Activated CD4-positive, alpha-beta T cell treated with anti-CD3 and anti-CD28 coated beads, Interleukin-2, amount 10 ng/mL, durations not matched to agents 24 days and 14 days (primary cell): ENCODE measurements around the gene FTO. TPM values are rescaled to one million over a fixed set of nuclear protein-coding genes. Genes with fewer than 3 reads are reported as not detected.

Experiments
- DNase-seq: peaks from one replicate; pipeline ENCODE4 v3.0.0; 2022
- H3K27ac Mint-ChIP-seq: one replicate; pipeline ENCODE4 v1.8.0; 2022; ENCODE audit warnings: mild to moderate bottlenecking, mixed read lengths
- H3K27me3 Mint-ChIP-seq: one replicate; pipeline ENCODE4 v1.8.0; 2022; ENCODE audit warnings: mixed read lengths
- H3K36me3 Mint-ChIP-seq: one replicate; pipeline ENCODE4 v1.8.0; 2022; ENCODE audit warnings: low read depth, mild to moderate bottlenecking, mixed read lengths
- H3K4me1 Mint-ChIP-seq: one replicate; pipeline ENCODE4 v1.8.0; 2021; ENCODE audit warnings: mixed read lengths
- H3K4me3 Mint-ChIP-seq: one replicate; pipeline ENCODE4 v1.8.0; 2022; ENCODE audit warnings: mild to moderate bottlenecking, moderate library complexity, mixed read lengths
- H3K9me3 Mint-ChIP-seq: one replicate; pipeline ENCODE4 v1.8.0; 2021; ENCODE audit warnings: mixed read lengths
- intact Hi-C: fragments of 100-400 bp; cut with micrococcal nuclease; formaldehyde crosslinking; loops from one replicate; pipeline ENCODE4 v1.15.1; 2023
- total RNA-seq: library from RNA; stranded (reverse); gene quantifications from 2 replicates; pipeline ENCODE4 v1.2.3, GENCODE V29; 2022

FTO gene
- total RNA-seq, 1 donor from 2014 or later, result 60.8 TPM

- Mint-ChIP-seq H3K4me3 (peak overlapping the region; percentile 70), H3K36me3 (peaks cover 5% of the 10 kb centered on the region), H3K9me3 (peaks cover 9% of the 10 kb centered on the region), H3K4me1 (peaks cover 41% of the 10 kb centered on the region), H3K27ac (peak overlapping the region; percentile 58), H3K27me3 (no peaks in the 10 kb centered on the region)
- intact Hi-C loops, result loop anchor here (5.0 to 10.0 kb wide), 2 partner anchors 40 to 972 kb away; no protein-coding TSS in a partner anchor
- DNase-seq, result peak; percentile 68
Measured at GRCh38 chr16:53952215-53953208, 248.6 kb downstream of the FTO start.

GRCh38 chr16:53953336-53953735, 249.4 kb downstream of the FTO start:
- Mint-ChIP-seq H3K27me3 (no peaks in the 10 kb centered on the region), H3K4me1 (peaks cover 40% of the 10 kb centered on the region), H3K4me3 (no peak overlapping the region), H3K36me3 (peaks cover 5% of the 10 kb centered on the region), H3K9me3 (peaks cover 9% of the 10 kb centered on the region), H3K27ac (no peak overlapping the region)
- intact Hi-C loops, result loop anchor here (5.0 to 10.0 kb wide), 2 partner anchors 41 to 971 kb away; no protein-coding TSS in a partner anchor
- no peak for DNase-seq

- Mint-ChIP-seq H3K36me3 (peaks cover 5% of the 10 kb centered on the region), H3K9me3 (peaks cover 9% of the 10 kb centered on the region), H3K27ac (no peak overlapping the region), H3K27me3 (no peaks in the 10 kb centered on the region), H3K4me3 (no peak overlapping the region), H3K4me1 (peaks cover 29% of the 10 kb centered on the region)
- intact Hi-C loops, result loop anchor here (10.0 kb wide), 1 partner anchor 969 kb away; no protein-coding TSS in a partner anchor
- DNase-seq, result no peak
Measured at GRCh38 chr16:53955221-53955875, 251.4 kb downstream of the FTO start.

- intact Hi-C loops, result loop anchor here (10.0 kb wide), 1 partner anchor 966 kb away; no protein-coding TSS in a partner anchor
- Mint-ChIP-seq H3K4me1 (peaks cover 18% of the 10 kb centered on the region), H3K9me3 (peaks cover 9% of the 10 kb centered on the region), H3K4me3 (no peak overlapping the region), H3K36me3 (peaks cover 7% of the 10 kb centered on the region), H3K27ac (no peak overlapping the region), H3K27me3 (no peaks in the 10 kb centered on the region)
- no peak for DNase-seq
Measured at GRCh38 chr16:53958341-53958880, 254.5 kb downstream of the FTO start.

GRCh38 chr16:53960050-53960812, 256.3 kb downstream of the FTO start:
- H3K9me3 Mint-ChIP-seq, result peaks cover 3% of the 10 kb centered on the region
- H3K4me3 Mint-ChIP-seq, result no peak overlapping the region
- intact Hi-C loops, result no loop called here
- H3K27me3 Mint-ChIP-seq, result no peaks in the 10 kb centered on the region
- peaks cover 11% of the 10 kb centered on the region for H3K4me1 Mint-ChIP-seq
- no peak for DNase-seq
- H3K27ac Mint-ChIP-seq, result no peak overlapping the region
- H3K36me3 Mint-ChIP-seq, result peaks cover 6% of the 10 kb centered on the region

DNA sequence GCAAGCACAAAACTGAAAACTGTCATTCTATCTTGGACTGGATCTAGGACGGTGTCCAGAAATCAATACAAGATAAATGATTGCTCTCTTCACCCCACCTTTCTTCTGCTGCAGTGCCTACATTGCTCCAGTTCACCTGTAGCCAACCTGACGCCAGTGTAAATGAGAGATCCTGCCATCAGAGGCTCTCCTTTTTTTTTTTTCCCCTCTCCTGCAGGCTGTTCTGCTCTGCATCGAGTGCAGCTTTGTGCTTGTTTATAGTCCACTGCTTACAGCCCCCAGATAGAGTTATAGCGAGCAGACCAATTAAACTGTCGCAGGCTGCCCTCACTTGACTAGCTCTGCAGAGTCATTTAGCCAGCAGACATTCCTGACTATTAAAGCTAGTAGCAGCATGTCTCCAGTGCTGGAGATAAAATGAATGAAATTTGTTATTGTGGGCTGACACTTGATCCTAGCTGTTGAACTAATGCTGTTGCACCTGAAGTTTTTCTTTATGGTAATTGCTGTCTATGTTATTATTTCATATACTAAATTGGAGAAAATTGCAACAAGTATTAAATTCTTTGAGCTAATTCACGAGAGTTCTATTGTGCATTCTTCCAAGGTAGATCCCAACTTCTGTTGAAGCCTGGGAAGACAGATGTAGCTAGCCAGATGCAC, 257.1 kb downstream of the FTO start:
- Mint-ChIP-seq H3K9me3 (no peaks in the 10 kb centered on the region), H3K4me3 (no peak overlapping the region), H3K27ac (no peak overlapping the region), H3K4me1 (peaks cover 9% of the 10 kb centered on the region), H3K27me3 (no peaks in the 10 kb centered on the region), H3K36me3 (peaks cover 5% of the 10 kb centered on the region)
- intact Hi-C loops, result no loop called here
- DNase-seq, result no peak

GRCh38 chr16:53962041-53962440, 258.1 kb downstream of the FTO start:
- no peak for DNase-seq
- Mint-ChIP-seq H3K4me3 (no peak overlapping the region), H3K27me3 (no peaks in the 10 kb centered on the region)

GRCh38 chr16:53964145-53964790, 260.3 kb downstream of the FTO start:
- no peak overlapping the region for H3K27ac Mint-ChIP-seq
- intact Hi-C loops, result no loop called here
- no peaks in the 10 kb centered on the region for H3K9me3 Mint-ChIP-seq
- H3K4me1 Mint-ChIP-seq, result peaks cover 9% of the 10 kb centered on the region
- H3K27me3 Mint-ChIP-seq, result no peaks in the 10 kb centered on the region
- DNase-seq, result no peak
- H3K4me3 Mint-ChIP-seq, result no peak overlapping the region
- H3K36me3 Mint-ChIP-seq, result peaks cover 2% of the 10 kb centered on the region

More at GRCh38 chr16:53962041-53962440, 258.1 kb downstream of the FTO start:
- H3K27ac Mint-ChIP-seq, result no peak overlapping the region
- peaks cover 2% of the 10 kb centered on the region for H3K36me3 Mint-ChIP-seq
- intact Hi-C loops, result no loop called here
- no peaks in the 10 kb centered on the region for H3K9me3 Mint-ChIP-seq
- H3K4me1 Mint-ChIP-seq, result peaks cover 9% of the 10 kb centered on the region

DNA sequence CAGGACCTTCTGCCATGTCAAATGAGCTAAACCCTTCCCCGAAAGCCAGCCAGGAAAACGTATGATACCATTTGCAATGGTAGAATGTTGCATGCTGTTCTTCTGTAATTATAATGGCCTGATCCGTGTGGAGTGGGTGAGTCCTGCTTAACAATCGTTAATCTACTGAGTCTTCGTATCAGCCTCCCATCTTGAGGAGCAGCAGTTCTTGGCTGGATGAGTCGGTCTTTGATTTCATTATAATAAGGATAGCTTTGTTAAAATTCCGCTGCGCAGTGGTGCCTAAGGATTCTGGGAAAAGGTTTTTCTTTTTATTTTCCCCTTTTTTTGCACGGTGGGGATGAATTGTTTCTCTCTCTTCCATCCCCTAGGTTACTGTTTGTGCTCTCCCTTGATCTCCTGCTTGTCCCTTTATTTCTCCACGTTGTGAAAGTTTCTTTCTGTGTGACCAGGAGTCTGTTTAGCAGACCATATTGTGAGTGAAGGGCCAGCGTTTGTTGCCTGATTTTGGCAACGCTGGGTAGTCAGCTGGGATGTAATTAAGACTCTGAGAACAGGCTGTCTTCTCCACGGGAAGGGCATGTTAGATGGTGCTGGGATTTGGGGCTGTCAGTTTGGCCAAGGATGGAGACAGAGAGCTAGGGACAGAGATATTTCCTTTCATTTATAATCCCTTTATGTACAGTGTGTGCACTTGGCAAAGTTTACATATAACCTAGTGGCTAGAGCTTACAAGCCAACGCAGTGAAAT, 263.0 kb downstream of the FTO start:
- no peak for DNase-seq
- Mint-ChIP-seq H3K4me1 (peaks cover 3% of the 10 kb centered on the region), H3K36me3 (no peaks in the 10 kb centered on the region), H3K27ac (no peak overlapping the region), H3K4me3 (no peak overlapping the region), H3K27me3 (no peaks in the 10 kb centered on the region), H3K9me3 (no peaks in the 10 kb centered on the region)
- intact Hi-C loops, result no loop called here

- no peaks in the 10 kb centered on the region for H3K4me1 Mint-ChIP-seq
- no peak for DNase-seq
- no peaks in the 10 kb centered on the region for H3K27me3 Mint-ChIP-seq
- H3K4me3 Mint-ChIP-seq, result no peak overlapping the region
- no peak overlapping the region for H3K27ac Mint-ChIP-seq
- intact Hi-C loops, result no loop called here
- no peaks in the 10 kb centered on the region for H3K9me3 Mint-ChIP-seq
- H3K36me3 Mint-ChIP-seq, result no peaks in the 10 kb centered on the region
Measured at GRCh38 chr16:53967572-53967971, 263.6 kb downstream of the FTO start.

DNA sequence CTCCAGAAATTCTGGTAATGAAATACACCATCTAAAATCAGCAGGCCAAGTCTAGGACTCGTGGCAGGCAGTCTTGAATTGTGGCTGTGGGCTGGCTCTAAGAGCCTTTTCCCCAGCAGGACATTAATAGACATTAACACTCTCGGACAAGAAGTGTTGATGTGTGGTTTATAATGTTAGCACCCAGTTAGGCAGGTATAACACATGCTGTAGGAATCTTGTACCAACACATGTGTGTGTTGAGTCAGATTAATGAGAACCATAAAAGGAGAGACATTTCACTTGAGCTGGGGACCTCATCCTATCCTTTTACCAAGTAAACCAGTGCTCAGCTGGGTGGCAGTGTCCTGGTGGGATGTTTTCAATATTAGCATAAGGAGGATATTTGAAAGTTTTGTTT, 264.5 kb downstream of the FTO start:
- no peaks in the 10 kb centered on the region for H3K36me3 Mint-ChIP-seq
- intact Hi-C loops, result no loop called here
- no peaks in the 10 kb centered on the region for H3K9me3 Mint-ChIP-seq
- H3K4me1 Mint-ChIP-seq, result no peaks in the 10 kb centered on the region
- H3K4me3 Mint-ChIP-seq, result no peak overlapping the region
- no peak overlapping the region for H3K27ac Mint-ChIP-seq
- no peaks in the 10 kb centered on the region for H3K27me3 Mint-ChIP-seq
- no peak for DNase-seq

DNA sequence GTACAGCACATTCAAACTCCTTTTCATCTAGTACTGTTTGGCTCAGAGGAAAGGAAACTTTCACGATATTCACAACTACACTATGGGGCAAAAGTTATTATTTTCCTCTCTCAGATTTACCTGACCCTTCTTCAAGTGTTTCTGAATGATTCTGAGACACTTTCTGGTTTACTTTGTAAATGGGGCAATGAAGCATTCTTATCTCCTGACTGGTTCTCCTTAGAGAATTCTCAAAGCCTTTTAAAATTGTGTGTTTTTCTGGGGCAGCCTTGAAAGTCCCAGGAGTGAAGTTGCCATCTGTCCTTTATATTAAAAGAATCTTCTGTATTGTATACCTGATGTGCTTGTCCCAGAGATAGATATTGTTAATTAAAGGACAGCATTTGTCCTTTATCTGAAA, 264.9 kb downstream of the FTO start:
- no peaks in the 10 kb centered on the region for H3K27me3 Mint-ChIP-seq
- H3K27ac Mint-ChIP-seq, result no peak overlapping the region
- intact Hi-C loops, result no loop called here
- no peak for DNase-seq
- H3K36me3 Mint-ChIP-seq, result no peaks in the 10 kb centered on the region
- H3K4me3 Mint-ChIP-seq, result no peak overlapping the region
- H3K9me3 Mint-ChIP-seq, result no peaks in the 10 kb centered on the region
- no peaks in the 10 kb centered on the region for H3K4me1 Mint-ChIP-seq
